Urothelium cell line (cell line): ENCODE measurements around the gene GCFC2.
"Not testable (repeated sequence)": the region's sequence is repeated elsewhere in the genome, so short reads cannot be mapped to it uniquely, and the experiment has no call there.

Experiments used
- DNase-seq: peaks from one replicate; pipeline ENCODE4 v3.0.0; 2011; ENCODE audit warnings: low spot score, mixed read lengths
- FAIRE-seq: peaks from 2 replicates; lab custom pipeline; 2011; peaks lifted over from hg19 to GRCh38; lab: Jason Lieb, UNC

The GCFC2 gene

GRCh38 chr2:75680402-75680801, 30.3 kb downstream of the GCFC2 start:
- DNase-seq (no peak), FAIRE-seq (no peak)

DNA sequence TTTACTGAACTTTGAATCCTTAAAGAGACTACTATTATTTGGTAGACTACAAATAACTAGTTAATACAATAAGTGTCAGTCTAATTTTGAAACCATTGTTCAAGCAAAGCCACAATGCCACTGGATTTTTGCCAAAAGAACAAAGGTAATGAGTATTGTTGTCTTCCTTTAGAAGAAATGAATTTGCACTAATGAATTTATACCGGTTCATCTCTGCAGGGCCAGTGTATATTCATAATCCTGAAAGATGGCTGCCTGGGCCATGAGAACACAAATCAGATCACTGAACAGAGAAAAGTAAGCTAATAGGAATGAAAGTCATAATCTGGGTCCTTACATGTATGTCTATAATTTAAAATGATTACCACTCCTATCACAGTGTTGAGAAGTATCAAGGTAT, 31.2 kb downstream of the GCFC2 start:
- DNase-seq (no peak), FAIRE-seq (no peak)

DNA sequence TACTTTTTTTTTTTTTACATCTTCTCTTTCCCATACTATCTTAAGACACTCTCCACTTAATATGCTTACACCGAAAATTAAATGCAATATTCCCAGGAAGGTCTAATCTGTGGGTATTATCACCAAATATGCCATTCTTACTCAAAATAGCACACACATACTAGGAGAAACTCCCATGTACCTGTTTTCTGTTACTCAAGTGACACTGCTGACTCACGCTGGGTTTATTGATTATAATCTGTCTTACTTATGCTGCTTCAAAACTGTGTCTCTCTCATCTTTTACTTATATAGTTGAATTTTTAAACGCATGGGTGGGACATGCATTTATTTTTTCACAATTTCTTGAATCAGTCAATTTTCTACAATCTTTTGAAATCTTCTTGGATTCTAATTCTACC, 34.3 kb downstream of the GCFC2 start:
- DNase-seq: no peak
- no peak for FAIRE-seq

DNA sequence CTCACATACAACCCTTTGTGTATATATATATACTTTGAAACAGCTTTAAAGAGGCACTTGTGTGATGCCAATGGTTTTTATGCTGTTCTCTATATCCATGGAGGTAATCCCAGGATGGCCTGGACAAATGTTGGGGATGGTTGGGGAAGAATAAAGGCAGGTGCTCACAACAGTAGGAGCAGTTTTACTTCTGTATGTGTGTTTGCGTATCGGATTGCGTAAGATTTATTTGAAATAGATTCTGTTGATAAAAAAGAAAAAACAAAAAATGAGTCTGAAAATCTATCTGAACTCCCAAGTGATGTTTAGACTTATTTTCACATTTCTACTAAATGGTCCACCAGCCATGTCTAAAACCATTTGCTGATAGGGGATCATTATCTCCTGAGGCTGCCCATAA, 34.8 kb downstream of the GCFC2 start:
- DNase-seq: no peak
- no peak for FAIRE-seq

GRCh38 chr2:75675423-75675822, 35.3 kb downstream of the GCFC2 start:
- not testable (repeated sequence) for FAIRE-seq, DNase-seq

- DNase-seq (no peak), FAIRE-seq (no peak)
Measured at GRCh38 chr2:75667884-75668283, 42.8 kb downstream of the GCFC2 start.

DNA sequence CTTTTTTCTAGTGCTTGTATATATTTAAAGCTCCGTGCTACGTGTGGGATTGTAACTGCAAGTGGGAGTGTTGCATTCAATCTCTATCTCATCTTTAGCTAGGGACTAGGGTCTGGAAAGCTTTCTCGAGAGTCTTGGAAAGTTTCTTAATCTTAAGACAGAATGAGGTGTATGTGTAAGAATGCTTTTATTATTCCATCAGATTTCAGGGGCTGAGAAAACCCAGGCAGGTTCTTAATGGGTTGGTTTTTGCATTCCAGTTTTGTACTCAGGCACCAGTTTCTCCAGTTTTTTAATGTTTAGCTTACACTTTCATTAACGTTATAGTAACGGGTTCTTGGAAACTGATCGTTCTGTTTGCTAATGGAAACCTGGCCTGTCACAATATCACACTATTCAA, 43.8 kb downstream of the GCFC2 start:
- no peak for FAIRE-seq

DNA sequence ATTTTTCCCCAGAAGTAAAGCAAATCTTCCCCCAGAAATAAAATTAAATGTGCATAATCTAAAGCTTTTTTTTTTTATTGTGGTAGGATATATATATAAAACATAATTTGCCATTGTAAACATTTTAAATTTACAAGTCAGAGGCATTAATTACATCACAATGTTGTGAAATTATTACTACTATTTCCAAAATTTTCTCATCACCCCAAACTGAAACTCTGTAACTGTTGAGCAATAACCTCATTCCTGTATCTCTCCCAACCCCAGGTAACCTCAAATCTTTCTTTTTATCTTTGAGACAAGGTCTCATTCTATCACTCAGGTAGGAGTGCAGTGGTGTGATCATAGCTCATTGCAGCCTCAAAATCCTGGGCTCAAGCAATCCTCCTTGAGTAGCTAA, 52.9 kb downstream of the GCFC2 start:
- FAIRE-seq: no peak

More for the DNA sequence above, 43.8 kb downstream of the GCFC2 start:
- DNase-seq: no peak

DNA sequence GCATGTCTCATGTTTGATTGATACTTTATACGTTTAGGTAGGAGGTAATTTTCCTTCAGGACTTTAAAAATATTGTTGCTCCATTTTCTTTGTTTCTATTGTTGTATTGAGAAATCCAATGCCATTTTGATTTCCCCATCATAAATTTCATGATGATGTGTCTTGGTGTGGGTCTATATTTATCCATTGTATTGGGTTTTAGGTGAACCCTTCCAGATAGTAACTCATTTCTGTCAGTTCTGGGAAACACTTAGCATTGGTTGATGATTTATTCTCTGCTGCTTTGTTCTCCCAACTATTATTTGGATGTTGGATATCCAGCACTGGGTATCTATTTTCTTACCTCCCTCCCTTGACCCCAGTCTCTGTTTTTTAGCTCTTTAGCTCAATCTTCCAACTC, 54.2 kb downstream of the GCFC2 start:
- FAIRE-seq (no peak), DNase-seq (no peak)

More for the DNA sequence above, 52.9 kb downstream of the GCFC2 start:
- no peak for DNase-seq

GRCh38 chr2:75655861-75656260, 54.9 kb downstream of the GCFC2 start:
- FAIRE-seq: peak; percentile 9
- no peak for DNase-seq

GRCh38 chr2:75654012-75654411, 56.7 kb downstream of the GCFC2 start:
- DNase-seq (no peak), FAIRE-seq (no peak)

- DNase-seq (no peak), FAIRE-seq (no peak)
Measured at GRCh38 chr2:75647771-75648170, 62.9 kb downstream of the GCFC2 start.

DNA sequence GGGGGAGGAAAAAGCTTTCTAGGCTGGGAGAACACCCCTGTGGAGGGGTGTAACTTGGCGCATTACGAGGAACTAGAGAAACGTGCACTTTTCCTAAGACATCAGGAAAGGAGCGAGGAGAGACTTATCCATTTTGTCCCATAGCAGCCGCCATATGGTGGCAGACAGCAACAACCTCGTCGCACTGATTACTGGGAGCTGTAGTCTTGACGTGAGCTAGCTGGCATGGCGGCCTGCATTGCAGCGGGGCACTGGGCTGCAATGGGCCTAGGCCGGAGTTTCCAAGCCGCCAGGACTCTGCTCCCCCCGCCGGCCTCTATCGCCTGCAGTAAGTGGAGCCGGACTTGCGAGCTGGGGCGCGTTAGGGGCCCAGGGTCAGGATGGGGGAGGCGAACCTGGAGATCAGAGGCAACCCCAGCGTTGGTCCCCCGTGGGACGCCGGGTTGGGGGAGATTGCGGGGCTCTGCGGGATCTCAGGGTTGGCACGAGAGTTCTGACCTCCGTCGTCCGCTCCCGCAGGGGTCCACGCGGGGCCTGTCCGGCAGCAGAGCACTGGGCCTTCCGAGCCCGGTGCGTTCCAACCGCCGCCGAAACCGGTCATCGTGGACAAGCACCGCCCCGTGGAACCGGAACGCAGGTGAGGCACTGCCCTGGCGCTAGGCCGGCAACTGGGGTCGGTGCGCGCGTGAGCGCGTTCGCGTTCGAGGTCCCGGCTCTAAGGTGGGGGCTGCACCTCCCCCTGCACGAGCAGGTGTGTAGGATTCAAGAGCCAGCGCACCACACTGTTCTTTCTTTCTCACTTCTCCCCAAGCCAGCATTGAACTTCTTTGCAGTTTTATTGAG, 63.9 kb downstream of the GCFC2 start, which contains the start of gene MRPL19:
Gene MRPL19, plus strand, starts transcription at position 201 of the 843 bp plus-strand sequence. Its CDS starts 25 bp downstream, at position 226.
- FAIRE-seq (peak; percentile 95), DNase-seq (peak; percentile 96)

- FAIRE-seq: no peak
- no peak for DNase-seq
Measured at GRCh38 chr2:75646090-75646582, 64.6 kb downstream of the GCFC2 start.

DNA sequence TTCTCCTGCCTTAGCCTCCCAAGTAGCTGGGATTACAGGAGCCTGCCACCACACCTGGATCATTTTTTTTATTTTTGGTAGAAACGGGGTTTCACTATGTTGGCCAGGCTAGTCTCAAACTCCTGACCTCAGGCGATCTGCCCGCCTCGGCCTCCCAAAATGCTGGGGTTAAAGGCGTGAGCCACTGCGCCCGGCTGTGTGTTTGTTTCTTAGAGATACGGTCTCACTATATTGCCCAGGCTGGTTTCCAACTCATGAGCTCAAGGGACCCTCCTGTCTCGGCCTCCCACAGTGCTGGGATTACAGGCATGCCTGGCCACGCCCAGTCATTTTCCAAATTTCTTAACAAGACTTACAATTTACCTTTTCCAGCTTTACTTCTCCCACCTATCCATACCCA, 65.1 kb downstream of the GCFC2 start:
- FAIRE-seq (no peak), DNase-seq (no peak)

- FAIRE-seq (no peak), DNase-seq (no peak)
Measured at GRCh38 chr2:75643980-75644379, 66.7 kb downstream of the GCFC2 start.

- no peak for DNase-seq
- no peak for FAIRE-seq
Measured at GRCh38 chr2:75641587-75641986, 69.1 kb downstream of the GCFC2 start.

- peak; percentile 79 for DNase-seq
- FAIRE-seq: peak; percentile 58
Measured at GRCh38 chr2:75640621-75641121, 70.0 kb downstream of the GCFC2 start.

DNA sequence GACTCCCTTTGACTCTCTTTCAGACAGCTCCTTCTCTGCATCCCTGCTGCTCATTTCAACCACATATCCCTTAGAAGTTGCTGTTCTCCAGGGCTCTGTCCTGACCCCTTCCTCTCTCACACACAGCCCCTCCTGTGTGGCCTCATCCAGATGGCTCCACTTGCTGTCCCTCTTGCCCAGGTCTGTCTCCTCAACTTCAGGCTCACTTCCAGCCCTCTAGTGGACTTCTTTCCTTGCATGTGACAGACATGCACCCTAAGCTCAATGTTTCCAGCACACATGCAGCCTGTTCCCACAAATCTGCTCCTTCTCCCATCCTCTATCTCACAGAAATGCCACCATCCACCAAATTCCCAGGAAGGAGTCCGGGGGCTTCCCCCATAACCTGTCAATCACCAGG, 73.1 kb downstream of the GCFC2 start:
- FAIRE-seq (no peak), DNase-seq (no peak)

GRCh38 chr2:75634945-75635344, 75.8 kb downstream of the GCFC2 start:
- DNase-seq (no peak), FAIRE-seq (no peak)

DNA sequence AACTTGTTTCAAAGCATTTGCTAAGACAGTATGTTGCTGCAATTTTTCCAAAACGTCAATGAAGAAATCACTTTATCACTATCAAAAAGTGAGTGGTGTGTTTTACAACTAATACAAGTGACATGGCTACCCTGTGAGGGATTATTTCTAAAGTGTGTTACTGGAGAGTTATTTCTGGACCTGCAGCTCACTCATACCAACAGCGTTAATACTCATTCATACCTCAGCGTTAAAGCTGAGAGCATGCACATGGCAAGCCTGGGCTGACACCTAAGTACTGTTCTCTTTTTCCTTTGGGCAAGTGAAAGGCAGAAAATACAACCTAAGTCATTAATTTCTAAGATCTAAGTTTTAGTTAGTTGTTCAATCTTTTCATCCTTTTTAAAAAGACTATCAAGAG, 77.1 kb downstream of the GCFC2 start:
- FAIRE-seq: no peak
- DNase-seq: no peak

DNA sequence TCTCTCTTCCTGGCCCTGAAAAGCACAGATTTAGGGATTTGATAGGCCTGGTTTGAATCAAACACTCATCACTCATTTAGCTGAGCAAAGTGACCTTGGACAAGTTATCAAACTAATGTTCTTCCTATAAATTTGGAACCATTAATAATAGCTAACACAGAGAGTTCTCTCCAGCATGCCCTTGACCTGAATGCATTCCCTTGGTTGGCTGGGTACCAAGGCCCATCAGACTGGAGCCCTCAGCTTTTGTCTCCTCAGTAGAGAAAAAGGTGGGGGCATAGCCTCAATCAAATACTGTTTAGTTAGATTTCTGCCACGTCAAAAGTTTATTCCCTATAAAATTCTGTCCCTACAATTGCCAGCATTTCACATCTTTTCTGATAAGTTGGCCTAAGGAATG, 77.9 kb downstream of the GCFC2 start:
- FAIRE-seq: no peak
- no peak for DNase-seq
